EL (cell line): ENCODE data around the gene DDX50.
"Not testable (repeated sequence)": the region's sequence is repeated elsewhere in the genome, so short reads cannot be mapped to it uniquely, and the experiment has no call there.

Experiments used
- DNase-seq: peaks from one replicate; pipeline ENCODE4 v3.0.0-alpha.2; 2016

The DDX50 gene

GRCh38 chr10:68902382-68902781, 1.3 kb downstream of the DDX50 start:
- DNase-seq: no peak

- no peak for DNase-seq
Measured at GRCh38 chr10:68924593-68924992, 23.5 kb downstream of the DDX50 start.

- no peak for DNase-seq
Measured at GRCh38 chr10:68925489-68925888, 24.4 kb downstream of the DDX50 start.

- DNase-seq: not testable (repeated sequence)
Measured at GRCh38 chr10:68929157-68929556, 28.0 kb downstream of the DDX50 start.

GRCh38 chr10:68929888-68930287, 28.8 kb downstream of the DDX50 start:
- DNase-seq: not testable (repeated sequence)

GRCh38 chr10:68932860-68933259, 31.7 kb downstream of the DDX50 start:
- DNase-seq: not testable (repeated sequence)

GRCh38 chr10:68934994-68935393, 33.9 kb downstream of the DDX50 start:
- DNase-seq: no peak

- DNase-seq: no peak
Measured at GRCh38 chr10:68938117-68938516, 37.0 kb downstream of the DDX50 start.

- DNase-seq: no peak
Measured at GRCh38 chr10:68938884-68939283, 37.8 kb downstream of the DDX50 start.

GRCh38 chr10:68940917-68941316, 39.8 kb downstream of the DDX50 start:
- DNase-seq: not testable (repeated sequence)

- DNase-seq: no peak
Measured at GRCh38 chr10:68950598-68950997, 49.5 kb downstream of the DDX50 start.

- no peak for DNase-seq
Measured at GRCh38 chr10:68954904-68955303, 53.8 kb downstream of the DDX50 start.

- no peak for DNase-seq
Measured at GRCh38 chr10:68955355-68955831, 54.3 kb downstream of the DDX50 start.

GRCh38 chr10:68955832-68956532, 54.9 kb downstream of the DDX50 start, which contains the start of gene DDX21:
Gene DDX21, plus strand, starts transcription at chr10:68956170. Its CDS starts 56 bp downstream, at chr10:68956226.
- DNase-seq: peak; percentile 94

GRCh38 chr10:68957284-68957615, 56.1 kb downstream of the DDX50 start:
- DNase-seq: peak; percentile 4

GRCh38 chr10:68957654-68958053, 56.5 kb downstream of the DDX50 start:
- DNase-seq: peak; percentile 21

- DNase-seq: no peak
Measured at GRCh38 chr10:68959695-68960527, 58.8 kb downstream of the DDX50 start.

GRCh38 chr10:68963151-68963550, 62.0 kb downstream of the DDX50 start:
- DNase-seq: no peak

GRCh38 chr10:68973975-68974374, 72.9 kb downstream of the DDX50 start:
- DNase-seq: no peak

- not testable (repeated sequence) for DNase-seq
Measured at GRCh38 chr10:68975936-68976473, 74.9 kb downstream of the DDX50 start.

- not testable (repeated sequence) for DNase-seq
Measured at GRCh38 chr10:68979738-68980137, 78.6 kb downstream of the DDX50 start.

- DNase-seq: no peak
Measured at GRCh38 chr10:68981074-68981473, 80.0 kb downstream of the DDX50 start.

GRCh38 chr10:68982389-68982788, 81.3 kb downstream of the DDX50 start:
- DNase-seq: no peak

- no peak for DNase-seq
Measured at GRCh38 chr10:68987611-68988010, 86.5 kb downstream of the DDX50 start.
